Panc1 (cell line): ENCODE data around the gene HS3ST2. TPM values are rescaled to one million over a fixed set of nuclear protein-coding genes. Genes with fewer than 3 reads are reported as not detected.

ENCODE experiments used
- ATAC-seq: fragments of 200-7000 bp; cut with Tn5 transposase; 2 replicates; pipeline ENCODE4 v1.9.1; 2020; ENCODE audit warnings: mild to moderate bottlenecking, moderate library complexity
- BruUV-seq: library from RNA; stranded (reverse); fragments of 400-500 nt; replicated peaks from 2 replicates; lab custom pipeline; 2021; lab: Mats Ljungman, UMichigan
- CTCF ChIA-PET: fragments of 300-600 bp; sonication (Branson Sonifier 250); formaldehyde crosslinking; loops from one replicate; lab custom pipeline; 2022; ENCODE audit warnings: antibody characterized with exemption; lab: Charles Lee
- POLR2A ChIA-PET: fragments of 300-600 bp; sonication (Branson Sonifier 250); formaldehyde crosslinking; loops from one replicate; lab custom pipeline; 2022; ENCODE audit warnings: antibody characterized with exemption; lab: Charles Lee
- DNase-seq: peaks from one replicate; pipeline ENCODE4 v3.0.0-alpha.2; 2010; ENCODE audit warnings: low read depth, low spot score
- H3K27ac ChIP-seq: 2 replicates; pipeline ENCODE4 v1.5.1; 2011; ENCODE audit warnings: mild to moderate bottlenecking, low read length, inconsistent platforms
- H3K27me3 ChIP-seq: fragments of 200-500 bp; sonication (Bioruptor generic); 2 replicates; pipeline ENCODE4 v1.6.0; 2014; ENCODE audit warnings: low read length, inconsistent platforms; ENCODE audit not compliant: control insufficient read depth, insufficient read depth
- H3K36me3 ChIP-seq: fragments of 200-500 bp; sonication (Bioruptor generic); 2 replicates; pipeline ENCODE4 v1.5.1; 2014; ENCODE audit warnings: inconsistent platforms, mild to moderate bottlenecking, low read length, moderate library complexity; ENCODE audit not compliant: control insufficient read depth, insufficient read depth
- H3K4me1 ChIP-seq: 2 replicates; pipeline ENCODE4 v1.5.1; 2011; ENCODE audit warnings: inconsistent platforms, mild to moderate bottlenecking, low read length, moderate library complexity; ENCODE audit not compliant: control insufficient read depth, insufficient read depth
- H3K4me3 ChIP-seq, 2 experiments: 2 replicates each; pipeline ENCODE4 v1.5.1; 2011 to 2012; ENCODE audit warnings: low read depth in 2 of 2, low read length in 2 of 2, mild to moderate bottlenecking in 2 of 2, inconsistent platforms in 1 of 2, moderate library complexity in 1 of 2
- H3K9me3 ChIP-seq: fragments of 200-500 bp; sonication (Bioruptor generic); 2 replicates; pipeline ENCODE4 v1.5.1; 2014; ENCODE audit warnings: low read depth, mild to moderate bottlenecking, inconsistent platforms, low read length, moderate library complexity; ENCODE audit not compliant: control insufficient read depth, insufficient read depth
- POLR2AphosphoS5 ChIP-seq: IDR thresholded peaks from 2 replicates; pipeline ENCODE4 v1.6.1; 2012; ENCODE audit warnings: mild to moderate bottlenecking, low read depth, low read length, moderate library complexity
- SIN3A ChIP-seq: IDR thresholded peaks from 2 replicates; pipeline ENCODE4 v1.6.1; 2012; ENCODE audit warnings: low read depth, mild to moderate bottlenecking, low read length, moderate library complexity, borderline replicate concordance; ENCODE audit not compliant: insufficient read depth
- TCF7L2 ChIP-seq: IDR thresholded peaks from 2 replicates; pipeline ENCODE4 v1.6.1; 2011; ENCODE audit warnings: mild to moderate bottlenecking, low read depth, low read length, inconsistent platforms
- in situ Hi-C: cut with HindIII; loops from 2 replicates; pipeline ENCODE4 v1.10.0; 2016; ENCODE audit warnings: low sequenced_read_pairs, low pct_unique_long_range_greater_than_20kb
- intact Hi-C: fragments of 100-400 bp; cut with micrococcal nuclease; formaldehyde crosslinking; loops from one replicate; pipeline ENCODE4 v1.10.0; 2022; ENCODE audit not compliant: unreplicated experiment
- total RNA-seq: library from RNA; stranded (reverse); gene quantifications from one replicate; pipeline ENCODE4 v1.2.1, GENCODE V29; 2021; ENCODE audit not compliant: unreplicated experiment
- TF ChIP-seq, protein P1 (sequence below), 2 experiments: IDR thresholded peaks; 2 replicates each; pipeline ENCODE4 v1.6.1; 2011 to 2012; ENCODE audit warnings: low read depth in 2 of 2, control low read depth in 1 of 2, low read length in 1 of 2, mild to moderate bottlenecking in 1 of 2, moderate library complexity in 1 of 2; ENCODE audit not compliant: insufficient read depth in 1 of 2
- TF ChIP-seq, protein P2 (sequence below): fragments of 450-650 bp; IDR thresholded peaks from 2 replicates; pipeline ENCODE4 v1.5.1; 2017; ENCODE audit warnings: mild to moderate bottlenecking

Gene HS3ST2
- total RNA-seq, 1 experiment from 2014 or later, result not detected

DNA sequence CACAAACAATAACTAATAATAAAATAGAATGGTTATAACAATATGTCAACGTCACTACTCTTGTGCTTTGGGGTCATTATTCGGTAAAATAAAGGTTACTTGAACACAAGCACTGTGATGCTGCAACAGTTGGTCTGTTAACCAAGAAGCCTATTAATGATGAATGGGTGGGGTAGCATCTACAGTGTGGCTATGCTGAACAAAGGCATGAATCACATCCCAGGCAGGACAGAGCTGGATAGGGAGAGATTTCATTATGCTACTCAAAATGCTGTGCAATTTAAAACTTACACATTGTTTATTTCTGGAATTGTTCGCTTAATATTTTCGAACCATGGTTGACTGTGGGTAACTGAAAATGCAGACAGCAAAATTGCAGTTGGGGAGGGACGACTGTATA, 9.1 kb upstream of the HS3ST2 start:
- no TSS peak for BruUV-seq
- POLR2A ChIA-PET, result no interaction called here
- Histone ChIP-seq H3K36me3 (no peaks in the 10 kb centered on the region), H3K9me3 (no peaks in the 10 kb centered on the region), H3K4me1 (no peaks in the 10 kb centered on the region), H3K4me3 (no peak overlapping the region), H3K27ac (no peak overlapping the region), H3K27me3 (peaks cover 18% of the 10 kb centered on the region)
- intact Hi-C loops (no loop called here), in situ Hi-C loops (no loop called here)
- TF ChIP-seq TCF7L2 (no peak), SIN3A (no peak), POLR2AphosphoS5 (no peak)
- TF ChIP-seq, protein P1, sequence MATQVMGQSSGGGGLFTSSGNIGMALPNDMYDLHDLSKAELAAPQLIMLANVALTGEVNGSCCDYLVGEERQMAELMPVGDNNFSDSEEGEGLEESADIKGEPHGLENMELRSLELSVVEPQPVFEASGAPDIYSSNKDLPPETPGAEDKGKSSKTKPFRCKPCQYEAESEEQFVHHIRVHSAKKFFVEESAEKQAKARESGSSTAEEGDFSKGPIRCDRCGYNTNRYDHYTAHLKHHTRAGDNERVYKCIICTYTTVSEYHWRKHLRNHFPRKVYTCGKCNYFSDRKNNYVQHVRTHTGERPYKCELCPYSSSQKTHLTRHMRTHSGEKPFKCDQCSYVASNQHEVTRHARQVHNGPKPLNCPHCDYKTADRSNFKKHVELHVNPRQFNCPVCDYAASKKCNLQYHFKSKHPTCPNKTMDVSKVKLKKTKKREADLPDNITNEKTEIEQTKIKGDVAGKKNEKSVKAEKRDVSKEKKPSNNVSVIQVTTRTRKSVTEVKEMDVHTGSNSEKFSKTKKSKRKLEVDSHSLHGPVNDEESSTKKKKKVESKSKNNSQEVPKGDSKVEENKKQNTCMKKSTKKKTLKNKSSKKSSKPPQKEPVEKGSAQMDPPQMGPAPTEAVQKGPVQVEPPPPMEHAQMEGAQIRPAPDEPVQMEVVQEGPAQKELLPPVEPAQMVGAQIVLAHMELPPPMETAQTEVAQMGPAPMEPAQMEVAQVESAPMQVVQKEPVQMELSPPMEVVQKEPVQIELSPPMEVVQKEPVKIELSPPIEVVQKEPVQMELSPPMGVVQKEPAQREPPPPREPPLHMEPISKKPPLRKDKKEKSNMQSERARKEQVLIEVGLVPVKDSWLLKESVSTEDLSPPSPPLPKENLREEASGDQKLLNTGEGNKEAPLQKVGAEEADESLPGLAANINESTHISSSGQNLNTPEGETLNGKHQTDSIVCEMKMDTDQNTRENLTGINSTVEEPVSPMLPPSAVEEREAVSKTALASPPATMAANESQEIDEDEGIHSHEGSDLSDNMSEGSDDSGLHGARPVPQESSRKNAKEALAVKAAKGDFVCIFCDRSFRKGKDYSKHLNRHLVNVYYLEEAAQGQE (IDR thresholded peaks at IDR 0.05; ENCODE audit: insufficient read depth in 1 of 2, low read depth in 2 of 2, low read length in 1 of 2), result no peak
- TF ChIP-seq, protein P2, sequence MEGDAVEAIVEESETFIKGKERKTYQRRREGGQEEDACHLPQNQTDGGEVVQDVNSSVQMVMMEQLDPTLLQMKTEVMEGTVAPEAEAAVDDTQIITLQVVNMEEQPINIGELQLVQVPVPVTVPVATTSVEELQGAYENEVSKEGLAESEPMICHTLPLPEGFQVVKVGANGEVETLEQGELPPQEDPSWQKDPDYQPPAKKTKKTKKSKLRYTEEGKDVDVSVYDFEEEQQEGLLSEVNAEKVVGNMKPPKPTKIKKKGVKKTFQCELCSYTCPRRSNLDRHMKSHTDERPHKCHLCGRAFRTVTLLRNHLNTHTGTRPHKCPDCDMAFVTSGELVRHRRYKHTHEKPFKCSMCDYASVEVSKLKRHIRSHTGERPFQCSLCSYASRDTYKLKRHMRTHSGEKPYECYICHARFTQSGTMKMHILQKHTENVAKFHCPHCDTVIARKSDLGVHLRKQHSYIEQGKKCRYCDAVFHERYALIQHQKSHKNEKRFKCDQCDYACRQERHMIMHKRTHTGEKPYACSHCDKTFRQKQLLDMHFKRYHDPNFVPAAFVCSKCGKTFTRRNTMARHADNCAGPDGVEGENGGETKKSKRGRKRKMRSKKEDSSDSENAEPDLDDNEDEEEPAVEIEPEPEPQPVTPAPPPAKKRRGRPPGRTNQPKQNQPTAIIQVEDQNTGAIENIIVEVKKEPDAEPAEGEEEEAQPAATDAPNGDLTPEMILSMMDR, result no peak
- DNase-seq (no peak), ATAC-seq (no peak)
- CTCF ChIA-PET, result no interaction called here

DNA sequence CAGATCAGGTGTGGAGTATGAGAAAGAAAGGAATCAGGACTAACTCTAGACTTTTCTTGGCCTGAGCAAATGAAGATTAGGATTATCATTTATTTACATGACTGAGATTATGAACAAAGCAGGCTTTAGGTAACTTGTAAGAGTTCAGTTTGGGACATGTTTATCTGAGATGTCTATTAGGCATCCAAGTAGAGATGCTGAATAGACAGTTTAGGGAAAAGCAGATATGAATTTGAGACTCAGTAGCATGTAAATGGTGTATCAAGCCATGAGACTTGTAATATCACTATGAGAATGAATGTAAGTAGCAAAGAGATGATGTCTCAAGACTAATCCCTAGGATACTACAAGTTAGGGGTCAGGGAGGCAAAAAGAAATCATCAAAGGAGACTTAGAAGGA, 8.6 kb upstream of the HS3ST2 start:
- ATAC-seq, result no peak
- no peak overlapping the region for H3K4me3 ChIP-seq
- POLR2A ChIA-PET, result no interaction called here
- BruUV-seq, result no TSS peak
- peaks cover 18% of the 10 kb centered on the region for H3K27me3 ChIP-seq
- H3K36me3 ChIP-seq, result no peaks in the 10 kb centered on the region
- H3K27ac ChIP-seq, result no peak overlapping the region
- intact Hi-C loops (no loop called here), in situ Hi-C loops (no loop called here)
- CTCF ChIA-PET, result no interaction called here
- no peaks in the 10 kb centered on the region for H3K4me1 ChIP-seq
- no peak for DNase-seq
- no peak for TF ChIP-seq POLR2AphosphoS5
- TF ChIP-seq SIN3A, result no peak
- TF ChIP-seq, protein P2, result no peak
- TF ChIP-seq, protein P1 (IDR thresholded peaks at IDR 0.05; ENCODE audit: insufficient read depth in 1 of 2, low read depth in 2 of 2, low read length in 1 of 2), result no peak
- no peak for TF ChIP-seq TCF7L2
- H3K9me3 ChIP-seq, result no peaks in the 10 kb centered on the region
